H1 (cell line): Measurements from ENCODE around the gene VAT1. TPM values are rescaled to one million over a fixed set of nuclear protein-coding genes. Genes with fewer than 3 reads are reported as not detected.
A peak's percentile ranks its signal among the peaks of the same experiment; 100 is the strongest.

Experiments used
- CTCF ChIA-PET: fragments of 300-600 bp; sonication (Branson Sonifier 250); formaldehyde crosslinking; loops from one replicate; lab custom pipeline; 2021; ENCODE audit not compliant: partially characterized antibody; lab: Charles Lee
- POLR2A ChIA-PET: fragments of 300-600 bp; sonication (Branson Sonifier 250); formaldehyde crosslinking; loops from one replicate; lab custom pipeline; 2021; ENCODE audit warnings: inconsistent platforms; ENCODE audit not compliant: partially characterized antibody; lab: Charles Lee
- DNase-seq, 2 experiments: peaks; one replicate each; pipeline versions ENCODE4 v3.0.0 to v3.0.0-alpha.2; 2010 to 2022; ENCODE audit warnings: low spot score in 2 of 2, low read depth in 1 of 2, mixed read lengths in 1 of 2
- FAIRE-seq: peaks from 2 replicates; lab custom pipeline; 2011; peaks lifted over from hg19 to GRCh38; lab: Jason Lieb, UNC
- H2AFZ ChIP-seq: 2 replicates; pipeline ENCODE4 v1.8.1; 2012; ENCODE audit warnings: low read length, inconsistent platforms
- H2AK5ac ChIP-seq: 2 replicates; pipeline ENCODE4 v1.6.1; 2013; ENCODE audit warnings: low read depth, low read length
- H2BK120ac ChIP-seq: replicated peaks from 2 replicates; pipeline ENCODE3; 2013; ENCODE audit warnings: low read depth, low read length, inconsistent platforms
- H2BK12ac ChIP-seq: 2 replicates; pipeline ENCODE4 v1.6.1; 2013; ENCODE audit warnings: low read depth, low read length
- H2BK15ac ChIP-seq: 2 replicates; pipeline ENCODE4 v1.6.1; 2013; ENCODE audit warnings: low read length
- H2BK20ac ChIP-seq: 2 replicates; pipeline ENCODE4 v1.6.1; 2013; ENCODE audit warnings: low read length
- H2BK5ac ChIP-seq: 2 replicates; pipeline ENCODE4 v1.6.1; 2013; ENCODE audit warnings: low read depth, low read length
- H3K14ac ChIP-seq: 2 replicates; pipeline ENCODE4 v1.6.1; 2013; ENCODE audit warnings: inconsistent platforms; ENCODE audit not compliant: insufficient read length
- H3K18ac ChIP-seq: 2 replicates; pipeline ENCODE4 v1.6.1; 2013; ENCODE audit warnings: low read length; ENCODE audit errors: extremely low read depth
- H3K23ac ChIP-seq: 2 replicates; pipeline ENCODE4 v1.6.1; 2013; ENCODE audit warnings: inconsistent platforms; ENCODE audit not compliant: insufficient read length
- H3K23me2 ChIP-seq: 2 replicates; pipeline ENCODE4 v1.6.1; 2013; ENCODE audit warnings: low read depth, low read length
- H3K27ac ChIP-seq: 2 replicates; pipeline ENCODE4 v1.6.1; 2011; ENCODE audit warnings: low read depth, low read length, inconsistent platforms
- H3K27me3 ChIP-seq, 4 experiments: replicated peaks in 1 of 4; 1 replicate in 1 of 4; 2 replicates in 3 of 4; pipeline versions ENCODE4 v1.6.1 to v1.8.1; 2011 to 2013; ENCODE audit warnings: low read length in 3 of 4, mild to moderate bottlenecking in 3 of 4, inconsistent platforms in 2 of 4, mixed read lengths in 2 of 4, moderate library complexity in 1 of 4; ENCODE audit not compliant: control insufficient read depth in 3 of 4, insufficient read depth in 3 of 4; ENCODE audit errors: extremely low read depth in 1 of 4
- H3K36me3 ChIP-seq, 4 experiments: 2 replicates each; pipeline versions ENCODE4 v1.6.1 to v1.8.1; 2011 to 2013; ENCODE audit warnings: mild to moderate bottlenecking in 4 of 4, low read length in 3 of 4, moderate library complexity in 2 of 4, control low read depth in 1 of 4, inconsistent platforms in 1 of 4; ENCODE audit not compliant: insufficient read depth in 4 of 4, control insufficient read depth in 2 of 4
- H3K4ac ChIP-seq: replicated peaks from 2 replicates; pipeline ENCODE3; 2013; ENCODE audit warnings: low read length, low read depth, mixed read lengths, inconsistent platforms; ENCODE audit not compliant: insufficient read length
- H3K4me1 ChIP-seq, 4 experiments: replicated peaks in 1 of 4; 1 replicate in 1 of 4; 2 replicates in 3 of 4; pipeline versions ENCODE4 v1.6.1 to v1.8.1; 2011 to 2013; ENCODE audit warnings: low read length in 3 of 4, inconsistent platforms in 2 of 4, mixed read lengths in 1 of 4; ENCODE audit not compliant: insufficient read depth in 4 of 4, control insufficient read depth in 3 of 4
- H3K4me2 ChIP-seq, 2 experiments: 2 replicates each; pipeline versions ENCODE4 v1.6.1 to v1.8.1; 2011 to 2013; ENCODE audit warnings: low read depth in 2 of 2, low read length in 2 of 2, control low read depth in 1 of 2, inconsistent platforms in 1 of 2, mild to moderate bottlenecking in 1 of 2; ENCODE audit not compliant: insufficient read depth in 1 of 2
- H3K4me3 ChIP-seq, 4 experiments: fragments of 200-600, 300-600 bp in 1 of 4; sonication (generic), shearing (Covaris generic), sonication (Bioruptor Twin) in 1 of 4; 2 replicates each; pipeline versions ENCODE4 v1.5.1 to v1.8.1; 2011 to 2016; ENCODE audit warnings: low read length in 4 of 4, low read depth in 3 of 4, control low read depth in 2 of 4, inconsistent platforms in 2 of 4, mild to moderate bottlenecking in 2 of 4, mixed read lengths in 1 of 4, moderate library complexity in 1 of 4; ENCODE audit not compliant: insufficient read depth in 2 of 4; ENCODE audit errors: extremely low read depth in 1 of 4
- H3K56ac ChIP-seq: replicated peaks from 2 replicates; pipeline ENCODE3; 2013; ENCODE audit warnings: low read depth, mild to moderate bottlenecking, mixed read lengths, low read length, inconsistent platforms; ENCODE audit not compliant: insufficient read length
- H3K79me1 ChIP-seq: 2 replicates; pipeline ENCODE4 v1.6.1; 2013; ENCODE audit warnings: low read depth, low read length, control low read depth
- H3K79me2 ChIP-seq, 2 experiments: 2 replicates each; pipeline versions ENCODE4 v1.6.1 to v1.8.1; 2012 to 2013; ENCODE audit warnings: low read length in 2 of 2, mild to moderate bottlenecking in 2 of 2, inconsistent platforms in 1 of 2; ENCODE audit not compliant: insufficient read depth in 2 of 2, control insufficient read depth in 1 of 2
- H3K9ac ChIP-seq, 4 experiments: replicated peaks in 1 of 4; 1 replicate in 1 of 4; 2 replicates in 3 of 4; pipeline versions ENCODE4 v1.6.1 to v1.8.1; 2011 to 2013; ENCODE audit warnings: low read depth in 3 of 4, low read length in 3 of 4, control low read depth in 2 of 4, mild to moderate bottlenecking in 2 of 4, moderate library complexity in 2 of 4, inconsistent platforms in 1 of 4; ENCODE audit errors: extremely low read depth in 1 of 4
- H3K9me3 ChIP-seq, 2 experiments: 2 replicates each; pipeline versions ENCODE4 v1.6.1 to v1.8.1; 2012 to 2013; ENCODE audit warnings: mild to moderate bottlenecking in 2 of 2, moderate library complexity in 2 of 2, control low read depth in 1 of 2, inconsistent platforms in 1 of 2, low read depth in 1 of 2, low read length in 1 of 2, mixed read lengths in 1 of 2; ENCODE audit not compliant: insufficient read depth in 2 of 2
- H4K20me1 ChIP-seq, 2 experiments: replicated peaks in 1 of 2; 2 replicates each; pipeline versions ENCODE3 to v1.8.1; 2011 to 2013; ENCODE audit warnings: inconsistent platforms in 2 of 2, low read length in 2 of 2, mild to moderate bottlenecking in 1 of 2; ENCODE audit not compliant: insufficient read depth in 2 of 2, control insufficient read depth in 1 of 2
- H4K5ac ChIP-seq: 2 replicates; pipeline ENCODE4 v1.6.1; 2013; ENCODE audit warnings: low read length, low read depth, mixed read lengths, inconsistent platforms; ENCODE audit not compliant: insufficient read length
- H4K8ac ChIP-seq: 2 replicates; pipeline ENCODE4 v1.8.0; 2013; ENCODE audit warnings: mild to moderate bottlenecking, moderate library complexity, low read length, inconsistent platforms; ENCODE audit not compliant: insufficient read depth; ENCODE audit errors: extremely low read depth
- H4K91ac ChIP-seq: replicated peaks from 2 replicates; pipeline ENCODE3; 2013; ENCODE audit warnings: low read length, mixed read lengths, inconsistent platforms; ENCODE audit not compliant: insufficient read length
- CHD1 ChIP-seq: IDR thresholded peaks from 2 replicates; pipeline ENCODE4 v1.6.1; 2012; ENCODE audit warnings: low read depth, low read length, improper control_type of control experiment
- FOSL1 ChIP-seq: IDR thresholded peaks from 2 replicates; pipeline ENCODE4 v1.6.1; 2011; ENCODE audit warnings: mild to moderate bottlenecking, low read depth, low read length, moderate library complexity; ENCODE audit not compliant: insufficient read depth
- NRF1 ChIP-seq: IDR thresholded peaks from 2 replicates; pipeline ENCODE4 v1.6.1; 2011; ENCODE audit warnings: mild to moderate bottlenecking, low read depth, low read length, improper control_type of control experiment
- RNF2 ChIP-seq: fragments of 200-900, 300-1000 bp; sonication (generic); IDR thresholded peaks from 2 replicates; pipeline ENCODE4 v1.7.1; 2016; ENCODE audit warnings: borderline replicate concordance, low read depth, mild to moderate bottlenecking, antibody characterized with exemption, low read length; ENCODE audit not compliant: poor library complexity, severe bottlenecking; ENCODE audit errors: missing control alignments
- SIN3A ChIP-seq, 2 experiments: IDR thresholded peaks in 1 of 2; conservative IDR thresholded peaks in 1 of 2; 2 replicates each; pipeline ENCODE4 v1.6.1; 2011 to 2012; ENCODE audit warnings: low read length in 2 of 2, improper control_type of control experiment in 1 of 2, low read depth in 1 of 2, mild to moderate bottlenecking in 1 of 2
- SIRT6 ChIP-seq: IDR thresholded peaks from one replicate; pipeline ENCODE4 v1.7.1; 2012; ENCODE audit warnings: low read length, inconsistent platforms
- SRF ChIP-seq: IDR thresholded peaks from 2 replicates; pipeline ENCODE4 v1.6.1; 2011; ENCODE audit warnings: mild to moderate bottlenecking, low read depth, low read length, moderate library complexity
- SUZ12 ChIP-seq: fragments of 200-600 bp; sonication (generic); IDR thresholded peaks from 2 replicates; pipeline ENCODE4 v1.6.1; 2012; ENCODE audit warnings: mild to moderate bottlenecking, inconsistent platforms, low read length, moderate library complexity, mixed read lengths
- WGBS, 2 experiments: shearing (Covaris generic) in 1 of 2; methylation state at CpG; one replicate each; pipeline versions ENCODE4 v1.1.6 to v1.1.7; 2013 to 2015; ENCODE audit warnings: low lambda C conversion rate in 2 of 2, mixed read lengths in 2 of 2, inconsistent platforms in 1 of 2, low coverage in 1 of 2, missing lambda C conversion rate in 1 of 2; ENCODE audit not compliant: insufficient replicate concordance in 2 of 2, insufficient coverage in 1 of 2, insufficient read length in 1 of 2; ENCODE audit errors: extremely low coverage in 1 of 2, missing lambda C conversion rate in 1 of 2; 5-methylcytosine and 5-hydroxymethylcytosine counted together
- polyA plus RNA-seq, 7 experiments: library from polyadenylated mRNA; depleted of rRNA in 3 of 7; stranded (reverse) in 5 of 7; unstranded in 2 of 7; fragments of >200 nt in 5 of 7; fragments of 200-250 nt in 2 of 7; gene quantifications; 1 replicate in 5 of 7; 2 replicates in 1 of 7; 4 replicates in 1 of 7; pipeline versions ENCODE4 v1.2.1 to v1.2.3, GENCODE V29; 2011 to 2013; ENCODE audit warnings: missing spikeins in 2 of 7, mixed read lengths in 2 of 7
- total RNA-seq: library from RNA; stranded (reverse); fragmentation: NEBNext Ultra II Directional; extraction: Animal tissue kit (Norgen Biotek cat#: 25700); gene quantifications from 2 replicates; pipeline ENCODE4 v1.2.1, GENCODE V29; 2021
- TF ChIP-seq, protein P1 (sequence below): IDR thresholded peaks from 2 replicates; pipeline ENCODE4 v1.6.1; 2012; ENCODE audit warnings: low read length, inconsistent platforms

The VAT1 gene
- total and polyA plus RNA-seq, 2 of the 8 experiments (the other 6 are each of a cell fraction or from before 2014, with no cell fraction given): 200 to 295 TPM

DNA sequence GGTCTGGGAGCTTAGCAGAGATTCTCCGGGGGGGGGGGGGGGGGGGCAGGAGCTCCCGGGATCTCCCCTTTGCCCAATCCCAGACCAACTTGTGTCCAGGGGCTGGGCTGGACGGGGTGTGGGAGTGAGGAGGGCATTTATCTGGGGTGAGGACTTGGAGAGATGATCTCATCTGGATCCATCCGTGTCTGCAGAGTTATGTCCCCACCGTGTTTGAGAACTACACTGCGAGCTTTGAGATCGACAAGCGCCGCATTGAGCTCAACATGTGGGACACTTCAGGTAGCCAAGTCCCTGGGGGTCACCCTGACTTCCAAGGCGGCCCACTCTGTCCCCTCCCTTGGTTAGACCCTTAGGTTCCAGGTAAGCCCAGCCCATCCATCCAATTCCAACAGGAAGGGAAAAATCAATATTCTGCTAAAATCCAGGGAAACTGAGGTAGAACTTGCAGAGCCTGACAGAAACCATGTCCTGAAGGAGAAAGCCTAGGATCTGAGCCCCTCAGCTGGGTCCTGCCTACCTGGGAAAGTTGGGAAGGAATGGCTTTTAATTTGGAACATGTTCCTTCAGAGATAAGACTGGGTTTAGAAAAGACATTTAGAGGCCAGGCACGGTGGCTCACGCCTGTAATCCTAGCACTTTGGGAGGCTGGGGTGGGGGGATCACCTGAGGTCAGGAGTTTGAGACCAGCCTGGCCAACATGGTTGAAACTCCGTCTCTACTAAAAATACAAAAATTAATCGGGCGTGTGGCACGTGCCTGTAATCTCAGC, 3.8 kb upstream of the VAT1 start:
- H4K20me1 ChIP-seq: no peaks in the 10 kb centered on the region
- H3K4me3 ChIP-seq: peak overlapping the region; percentile 58 to 79 (median 66)
- H4K91ac ChIP-seq: peak overlapping the region; percentile 33
- ChIA-PET POLR2A (interaction anchor here (0.7 to 10.8 kb wide), 5 partner anchors 9 to 290 kb away, joined by 3 to 61 read pairs (median 4); no protein-coding TSS in a partner anchor), CTCF (interaction anchor here (0.6 to 1.3 kb wide), 3 partner anchors 17 to 389 kb away, joined by 3 to 4 read pairs (median 3); no protein-coding TSS in a partner anchor)
- H2BK20ac ChIP-seq: no peak overlapping the region
- peak overlapping the region; percentile 90; the same call in 1 of the 2 replicates for H3K18ac ChIP-seq
- DNase-seq: no peak
- no peak overlapping the region for H4K8ac ChIP-seq
- no peak overlapping the region for H4K5ac ChIP-seq
- no peak overlapping the region for H3K14ac ChIP-seq
- no peak overlapping the region for H2BK15ac ChIP-seq
- H2AK5ac ChIP-seq: no peak overlapping the region
- no peak overlapping the region for H2BK120ac ChIP-seq
- WGBS, 2 experiments: 74% methylated on average over 13 of the region's 16 CpGs; no CpG with 5 or more reads in 1 of the 2 experiments
- peaks cover 13 to 22% (median 15%) of the 10 kb centered on the region in 4 experiments for H3K4me1 ChIP-seq
- H3K27me3 ChIP-seq: no peaks in the 10 kb centered on the region
- H3K27ac ChIP-seq: no peak overlapping the region
- no peak overlapping the region for H3K23ac ChIP-seq
- peaks cover 10% of the 10 kb centered on the region; the same call in 1 of the 2 replicates for H3K23me2 ChIP-seq
- peak overlapping the region in 1 of 4 experiments; percentile 38; a peak in 1 of 7 replicates for H3K9ac ChIP-seq
- no peak overlapping the region for H2BK12ac ChIP-seq
- H3K9me3 ChIP-seq: no peaks in the 10 kb centered on the region
- no peak for FAIRE-seq
- H3K56ac ChIP-seq: no peak overlapping the region
- H2AFZ ChIP-seq: no peak overlapping the region
- H3K79me2 ChIP-seq: peaks cover 0 to 10% of the 10 kb centered on the region in 2 experiments; a peak in 2 of 4 replicates
- H3K36me3 ChIP-seq: peaks cover 0 to 22% (median 4%) of the 10 kb centered on the region in 4 experiments; a peak in 2 of 8 replicates
- H3K4ac ChIP-seq: no peak overlapping the region
- no peaks in the 10 kb centered on the region; the same call in 1 of the 2 replicates for H3K79me1 ChIP-seq
- H3K4me2 ChIP-seq: peak overlapping the region; percentile 64 to 92
- no peak overlapping the region for H2BK5ac ChIP-seq
- TF ChIP-seq SIRT6: no peak
- TF ChIP-seq, protein P1, sequence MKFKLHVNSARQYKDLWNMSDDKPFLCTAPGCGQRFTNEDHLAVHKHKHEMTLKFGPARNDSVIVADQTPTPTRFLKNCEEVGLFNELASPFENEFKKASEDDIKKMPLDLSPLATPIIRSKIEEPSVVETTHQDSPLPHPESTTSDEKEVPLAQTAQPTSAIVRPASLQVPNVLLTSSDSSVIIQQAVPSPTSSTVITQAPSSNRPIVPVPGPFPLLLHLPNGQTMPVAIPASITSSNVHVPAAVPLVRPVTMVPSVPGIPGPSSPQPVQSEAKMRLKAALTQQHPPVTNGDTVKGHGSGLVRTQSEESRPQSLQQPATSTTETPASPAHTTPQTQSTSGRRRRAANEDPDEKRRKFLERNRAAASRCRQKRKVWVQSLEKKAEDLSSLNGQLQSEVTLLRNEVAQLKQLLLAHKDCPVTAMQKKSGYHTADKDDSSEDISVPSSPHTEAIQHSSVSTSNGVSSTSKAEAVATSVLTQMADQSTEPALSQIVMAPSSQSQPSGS: no peak
- TF ChIP-seq NRF1: no peak
- TF ChIP-seq RNF2: no peak
- TF ChIP-seq CHD1: no peak
- no peak for TF ChIP-seq SIN3A (conservative IDR thresholded peaks at IDR 0.05 in 1 of 2, IDR thresholded peaks at IDR 0.05 in 1 of 2; ENCODE audit: low read depth in 1 of 2, low read length in 2 of 2)
- TF ChIP-seq SUZ12: no peak
- TF ChIP-seq FOSL1: no peak
- no peak for TF ChIP-seq SRF
